DMS153 treated with DMSO at 0.1 percent for 48 hours (cell line): ENCODE results near the gene APOD.
"Not testable (repeated sequence)": the region's sequence is repeated elsewhere in the genome, so short reads cannot be mapped to it uniquely, and the experiment has no call there.

Experiments used
- DNase-seq: peaks from one replicate; lab custom pipeline; 2025; ENCODE audit not compliant: unreplicated experiment; lab: John Stamatoyannopoulos, UW

Gene APOD

GRCh38 chr3:195583831-195584542, at the start of gene APOD:
Gene APOD, minus strand, starts transcription at chr3:195583940. Its CDS starts 4,479 bp downstream, at chr3:195579461.
- DNase-seq, result no peak

GRCh38 chr3:195633351-195633750, 49.6 kb upstream of the APOD start:
- not testable (repeated sequence) for DNase-seq

GRCh38 chr3:195632501-195633185, 48.9 kb upstream of the APOD start:
- not testable (repeated sequence) for DNase-seq

- not testable (repeated sequence) for DNase-seq
Observed at GRCh38 chr3:195632046-195632445, 48.3 kb upstream of the APOD start.

GRCh38 chr3:195630938-195631495, 47.3 kb upstream of the APOD start:
- DNase-seq, result not testable (repeated sequence)

GRCh38 chr3:195630086-195630917, 46.6 kb upstream of the APOD start:
- not testable (repeated sequence) for DNase-seq

- not testable (repeated sequence) for DNase-seq
Observed at GRCh38 chr3:195629682-195630081, 45.9 kb upstream of the APOD start.

- DNase-seq, result not testable (repeated sequence)
Observed at GRCh38 chr3:195628386-195628920, 44.7 kb upstream of the APOD start.

GRCh38 chr3:195627515-195628385, 44.0 kb upstream of the APOD start:
- not testable (repeated sequence) for DNase-seq

- not testable (repeated sequence) for DNase-seq
Observed at GRCh38 chr3:195624603-195625560, 41.1 kb upstream of the APOD start.

GRCh38 chr3:195624171-195624570, 40.4 kb upstream of the APOD start:
- DNase-seq, result not testable (repeated sequence)

- DNase-seq, result not testable (repeated sequence)
Observed at GRCh38 chr3:195623217-195623965, 39.7 kb upstream of the APOD start.

- DNase-seq, result not testable (repeated sequence)
Observed at GRCh38 chr3:195622523-195623170, 38.9 kb upstream of the APOD start.

GRCh38 chr3:195622012-195622411, 38.3 kb upstream of the APOD start:
- not testable (repeated sequence) for DNase-seq

- not testable (repeated sequence) for DNase-seq
Observed at GRCh38 chr3:195621095-195621494, 37.4 kb upstream of the APOD start.

- DNase-seq, result not testable (repeated sequence)
Observed at GRCh38 chr3:195620476-195620875, 36.7 kb upstream of the APOD start.

- DNase-seq, result not testable (repeated sequence)
Observed at GRCh38 chr3:195619591-195620369, 36.0 kb upstream of the APOD start.
